NCI-H2107 treated with DMSO at 0.1 percent for 48 hours (cell line): ENCODE results near the gene GAMT.

ENCODE experiments used
- DNase-seq: peaks from one replicate; lab custom pipeline; 2025; ENCODE audit not compliant: unreplicated experiment; lab: John Stamatoyannopoulos, UW

The GAMT gene

GRCh38 chr19:1366899-1367870 lies 34.2 kb downstream of the GAMT start:
- DNase-seq, result no peak

- no peak for DNase-seq
Measured at GRCh38 chr19:1366296-1366695, 35.0 kb downstream of the GAMT start.

- no peak for DNase-seq
Measured at GRCh38 chr19:1365319-1366269, 35.7 kb downstream of the GAMT start.

GRCh38 chr19:1364070-1364704 lies 37.2 kb downstream of the GAMT start:
- no peak for DNase-seq

GRCh38 chr19:1363599-1363998 lies 37.7 kb downstream of the GAMT start:
- no peak for DNase-seq

GRCh38 chr19:1362387-1363257 lies 38.7 kb downstream of the GAMT start:
- no peak for DNase-seq

- no peak for DNase-seq
Measured at GRCh38 chr19:1361601-1362386, 39.5 kb downstream of the GAMT start.

- peak; percentile 13 for DNase-seq
Measured at GRCh38 chr19:1360818-1361461, 40.4 kb downstream of the GAMT start.

- no peak for DNase-seq
Measured at GRCh38 chr19:1360126-1360817, 41.1 kb downstream of the GAMT start.

GRCh38 chr19:1357531-1358109 lies 43.7 kb downstream of the GAMT start:
- DNase-seq, result peak; percentile 85

GRCh38 chr19:1356508-1356865 lies 44.9 kb downstream of the GAMT start:
- no peak for DNase-seq

GRCh38 chr19:1355568-1356507 lies 45.5 kb downstream of the GAMT start:
- DNase-seq, result no peak

- no peak for DNase-seq
Measured at GRCh38 chr19:1354970-1355567, 46.3 kb downstream of the GAMT start.

- DNase-seq, result no peak
Measured at GRCh38 chr19:1353144-1353543, 48.2 kb downstream of the GAMT start.

GRCh38 chr19:1351381-1351851 lies 49.9 kb downstream of the GAMT start:
- no peak for DNase-seq

GRCh38 chr19:1350867-1351266 lies 50.5 kb downstream of the GAMT start:
- DNase-seq, result no peak
